ENCODE results near the gene SLC22A2.

SLC22A2 gene

DNA sequence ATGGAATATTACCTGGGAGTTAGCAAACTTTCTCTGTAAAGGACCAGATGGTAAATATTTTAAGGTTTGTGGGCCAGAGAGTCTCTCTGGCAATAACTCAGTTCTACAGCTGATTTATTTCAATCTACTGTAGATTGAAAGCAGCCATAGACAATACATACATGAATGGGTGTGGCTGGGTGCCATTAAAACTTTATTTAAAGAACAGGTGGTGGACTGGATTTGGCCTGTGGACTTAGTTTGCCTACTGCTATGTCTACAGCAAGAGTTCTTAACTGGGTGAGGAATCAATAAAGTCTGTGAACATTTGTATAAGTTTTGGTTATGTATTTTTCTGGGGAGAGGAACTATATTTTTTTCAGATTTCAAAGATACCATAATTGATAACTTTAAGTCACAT, 55.1 kb downstream of the SLC22A2 start:
- DNase-seq: no peak

- no peak for DNase-seq
These were observed 55.5 kb downstream of the SLC22A2 start for GRCh38 chr6:160203076-160203475.

- DNase-seq: no peak
These were observed 56.2 kb downstream of the SLC22A2 start for GRCh38 chr6:160202411-160202810.

- DNase-seq: no peak
These were observed 57.6 kb downstream of the SLC22A2 start for GRCh38 chr6:160201061-160201460.

DNA sequence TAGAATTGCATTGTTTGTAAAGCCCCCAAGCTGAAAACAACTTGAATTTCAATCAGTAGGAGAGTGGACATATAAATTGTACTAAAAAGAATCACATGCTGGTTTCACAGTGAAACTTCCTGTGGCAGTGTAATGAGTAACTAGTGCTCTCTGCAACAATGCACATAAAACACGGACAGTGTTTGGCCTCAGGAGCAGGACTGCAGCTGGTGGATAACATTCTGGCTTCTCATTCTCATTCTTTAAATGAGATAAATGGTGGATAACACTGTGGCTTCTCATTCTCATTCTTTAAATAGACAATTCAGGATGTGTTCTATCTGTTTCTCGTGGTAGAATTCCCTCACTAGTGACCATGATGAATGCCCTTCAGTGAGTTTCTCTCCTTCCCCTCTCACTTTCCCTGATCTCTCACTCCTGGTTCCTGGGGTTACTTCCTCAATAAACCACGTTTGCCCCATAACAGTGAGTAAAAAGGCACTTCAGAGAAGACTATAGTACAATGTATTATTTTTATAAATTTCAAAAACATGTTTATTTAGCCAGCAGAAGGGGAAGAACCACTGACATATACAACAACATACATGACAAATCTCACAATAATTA, 59.9 kb downstream of the SLC22A2 start:
- no peak for DNase-seq

DNA sequence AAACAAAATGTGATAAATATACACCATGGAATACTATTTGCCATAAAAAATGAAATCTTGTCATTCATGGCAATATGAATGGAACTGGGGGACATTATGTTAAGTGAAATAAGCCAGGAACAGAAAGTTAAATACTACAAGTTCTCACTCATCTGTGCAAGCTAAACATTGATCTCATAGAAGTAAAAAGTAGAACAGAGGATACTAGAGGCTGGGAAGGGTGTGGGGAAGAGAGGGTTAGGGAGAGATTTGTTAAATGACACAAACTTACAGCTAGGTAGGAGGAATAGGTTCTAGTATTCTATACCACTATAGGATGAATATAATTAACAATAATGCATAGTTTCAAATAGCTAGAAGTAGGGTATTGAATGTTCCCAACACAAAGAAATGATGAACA, 61.0 kb downstream of the SLC22A2 start:
- DNase-seq: no peak

DNA sequence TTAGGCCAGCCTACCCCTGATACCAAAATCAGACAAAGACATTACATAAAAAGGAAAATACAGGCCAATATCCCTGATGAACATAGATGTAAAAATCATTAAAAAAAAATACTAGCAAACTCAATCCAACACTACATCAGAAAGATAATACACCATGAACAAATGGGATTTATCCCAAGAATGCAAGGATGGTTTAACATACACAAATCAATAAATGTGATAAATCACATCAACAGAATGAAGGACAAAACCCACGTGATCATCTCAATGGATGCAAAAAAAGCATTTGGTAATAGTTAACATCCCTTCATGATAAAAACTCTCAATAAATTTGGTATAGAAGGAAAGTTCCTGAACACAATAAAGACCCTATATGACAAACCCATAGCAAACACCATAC, 63.8 kb downstream of the SLC22A2 start:
- no peak for DNase-seq

GRCh38 chr6:160192840-160193239, 65.8 kb downstream of the SLC22A2 start:
- DNase-seq: no peak

- DNase-seq: no peak
These were observed 67.6 kb downstream of the SLC22A2 start for GRCh38 chr6:160190973-160191372.

DNA sequence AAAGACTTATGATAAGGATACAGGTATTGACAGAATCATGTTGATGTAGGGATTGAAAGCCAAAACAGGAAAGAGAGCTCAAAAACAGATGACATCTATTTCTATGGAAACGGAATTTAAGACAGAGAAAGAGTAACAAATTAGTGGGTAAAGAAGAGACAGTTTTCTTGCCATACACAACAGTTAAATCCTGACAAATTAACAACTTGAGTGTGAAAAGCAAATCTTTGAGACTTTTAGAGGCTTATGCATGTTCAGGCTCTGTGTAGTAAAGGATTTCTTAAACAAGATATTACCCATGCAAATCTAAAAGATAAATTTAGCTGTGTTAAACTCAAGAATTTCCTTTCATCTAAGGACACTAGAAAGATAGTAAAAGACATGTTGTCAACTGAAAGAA, 68.5 kb downstream of the SLC22A2 start:
- DNase-seq: no peak

DNA sequence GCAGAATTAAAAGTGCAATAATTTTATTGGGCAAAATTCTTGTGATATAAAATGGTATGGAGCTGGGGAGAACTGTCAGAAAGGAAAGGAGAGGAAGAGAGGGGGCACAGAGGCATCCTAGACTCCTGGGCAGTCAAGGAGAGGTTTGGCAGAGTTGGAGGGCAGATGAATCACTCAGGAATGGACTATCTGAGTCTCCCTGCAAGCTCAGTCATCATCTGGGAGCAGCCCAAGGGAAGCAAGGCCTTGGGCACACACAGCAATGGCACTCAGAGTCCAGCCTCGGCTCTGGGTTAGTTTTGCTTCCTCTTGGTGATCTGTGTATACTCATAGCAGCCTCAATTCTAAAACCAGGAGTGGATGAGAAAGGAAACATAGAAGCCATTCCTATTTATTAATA, 69.8 kb downstream of the SLC22A2 start:
- no peak for DNase-seq

- DNase-seq: no peak
These were observed 77.9 kb downstream of the SLC22A2 start for GRCh38 chr6:160180706-160181105.

GRCh38 chr6:160178271-160178670, 80.3 kb downstream of the SLC22A2 start:
- no peak for DNase-seq

DNA sequence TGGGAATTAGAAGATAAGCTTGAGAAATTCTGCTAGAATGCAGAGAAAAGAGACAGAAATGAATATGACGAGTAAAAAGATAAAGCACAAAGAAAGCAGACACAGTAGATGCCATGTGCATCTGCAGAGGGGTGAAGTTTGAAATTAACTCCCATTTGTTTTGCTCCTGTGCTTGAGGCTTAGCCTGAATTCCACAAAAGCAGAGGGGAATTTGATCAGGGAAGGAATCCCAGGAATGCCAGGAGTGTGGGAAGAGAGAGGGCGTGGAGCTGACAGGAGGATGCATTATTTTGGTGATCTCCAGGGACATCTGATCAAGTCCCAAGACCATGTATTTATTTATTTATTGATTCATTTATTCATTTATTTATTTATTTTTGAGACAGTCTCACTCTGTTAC, 81.4 kb downstream of the SLC22A2 start:
- no peak for DNase-seq

- DNase-seq: no peak
These were observed 83.9 kb downstream of the SLC22A2 start for GRCh38 chr6:160174681-160175080.

GRCh38 chr6:160173806-160174527, 84.7 kb downstream of the SLC22A2 start:
- no peak for DNase-seq

- no peak for DNase-seq
These were observed 85.9 kb downstream of the SLC22A2 start for GRCh38 chr6:160172704-160173103.

DNA sequence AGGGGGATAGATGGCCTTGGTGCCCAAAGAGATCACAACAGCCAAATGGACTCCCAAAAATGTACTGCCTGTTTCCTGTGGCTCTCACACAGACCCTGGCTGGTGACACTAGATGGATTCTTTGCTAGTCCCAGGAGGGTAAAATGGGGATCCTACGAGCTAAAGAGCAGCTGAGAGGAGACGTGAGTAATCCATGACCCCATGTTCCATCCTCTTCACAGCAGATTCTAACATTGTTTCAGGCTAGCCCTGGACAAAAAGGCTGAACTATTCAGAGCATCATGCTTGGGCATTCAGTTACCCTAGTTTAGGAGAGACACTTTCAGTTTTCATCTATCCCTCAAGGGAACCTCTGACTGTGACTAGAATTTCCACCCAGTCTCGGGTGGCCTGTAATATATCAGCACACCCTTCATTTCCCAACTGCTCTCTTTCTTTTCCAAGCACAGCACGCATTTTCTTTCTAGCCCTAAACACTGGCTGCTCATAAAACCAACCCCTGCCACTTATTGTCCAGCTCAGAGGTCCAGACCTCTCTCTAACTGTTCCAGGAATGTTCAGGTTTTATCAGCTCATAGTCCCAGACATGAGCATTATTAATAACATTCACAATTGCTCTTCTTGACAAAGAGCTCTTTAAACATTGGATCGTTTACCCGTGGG, 88.5 kb downstream of the SLC22A2 start:
- no peak for DNase-seq

DNA sequence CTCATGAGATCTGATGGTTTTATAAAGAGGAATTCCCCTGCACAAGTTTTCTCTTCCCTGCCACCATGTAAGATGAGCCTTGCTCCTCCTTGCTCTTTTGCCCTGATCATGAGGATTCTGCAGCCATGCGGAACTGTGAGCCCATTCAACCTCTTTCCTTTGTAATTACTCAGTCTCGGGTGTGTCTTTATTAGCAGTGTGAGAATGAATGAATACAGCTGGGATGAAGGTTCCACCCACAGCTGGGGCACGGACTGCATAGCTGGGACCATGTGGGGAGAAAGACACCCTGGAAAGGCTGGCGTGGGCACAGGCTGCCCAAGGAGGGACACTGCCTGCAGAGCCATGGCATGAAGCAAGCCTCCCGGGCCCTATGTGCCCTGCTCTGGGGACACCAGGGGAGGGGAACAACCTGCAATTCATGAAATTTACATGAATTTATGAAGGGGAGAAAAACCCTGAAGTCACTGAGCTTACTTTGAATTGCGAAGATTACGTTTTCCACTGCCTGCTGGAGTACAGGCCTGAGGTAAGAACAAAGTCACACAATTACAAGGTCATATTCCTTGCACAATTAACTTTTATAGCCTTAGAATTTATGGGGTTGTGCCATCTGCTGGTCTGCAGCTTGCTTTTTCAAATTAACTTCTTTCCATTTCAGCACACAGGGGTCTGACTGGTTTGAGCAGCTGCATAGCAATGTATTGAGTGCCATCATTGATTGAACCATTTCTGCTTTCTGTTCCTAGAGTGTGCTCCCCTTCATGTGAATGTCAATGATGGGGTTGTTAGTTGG, 90.8 kb downstream of the SLC22A2 start:
- no peak for DNase-seq

All from NCI-H1048 (cell line).